SK-N-SH (cell line): Measurements from ENCODE around the gene GLOD4.

Source experiments
- ELF1 ChIP-seq: IDR thresholded peaks from 2 replicates; pipeline ENCODE4 v1.4.0; 2012
- FOXJ3 ChIP-seq: sonication (generic); formaldehyde crosslinking; IDR thresholded peaks from 2 replicates; pipeline ENCODE4 v1.5.1; 2020; ENCODE audit warnings: mild to moderate bottlenecking, missing genetic modification reagents
- JUND ChIP-seq: IDR thresholded peaks from 2 replicates; pipeline ENCODE4 v1.4.0; 2012
- MXI1 ChIP-seq: IDR thresholded peaks from 2 replicates; pipeline ENCODE4 v1.6.1; 2012; ENCODE audit warnings: mild to moderate bottlenecking, low read depth, low read length, improper control_type of control experiment
- RCOR1 ChIP-seq: fragments of 150-350 bp; IDR thresholded peaks from 2 replicates; pipeline ENCODE4 v1.6.1; 2017; ENCODE audit warnings: antibody characterized with exemption, low read length
- RXRA ChIP-seq: IDR thresholded peaks from 2 replicates; pipeline ENCODE4 v1.4.0; 2012; ENCODE audit warnings: low read depth, mild to moderate bottlenecking, borderline replicate concordance
- SMC3 ChIP-seq: IDR thresholded peaks from 2 replicates; pipeline ENCODE4 v1.6.1; 2012; ENCODE audit warnings: low read depth, low read length, improper control_type of control experiment
- TF ChIP-seq, protein P1 (sequence below): fragments of 200-600 bp; sonication (generic); IDR thresholded peaks from 2 replicates; pipeline ENCODE4 v1.6.1; 2017; ENCODE audit warnings: antibody characterized with exemption, mild to moderate bottlenecking, moderate library complexity
- TF ChIP-seq, protein P2 (sequence below): IDR thresholded peaks from 2 replicates; pipeline ENCODE4 v1.4.0; 2012; ENCODE audit warnings: low read depth
- TF ChIP-seq, protein P3 (sequence below): IDR thresholded peaks from 2 replicates; pipeline ENCODE4 v1.6.1; 2012; ENCODE audit warnings: mild to moderate bottlenecking, low read depth, low read length, moderate library complexity

DNA sequence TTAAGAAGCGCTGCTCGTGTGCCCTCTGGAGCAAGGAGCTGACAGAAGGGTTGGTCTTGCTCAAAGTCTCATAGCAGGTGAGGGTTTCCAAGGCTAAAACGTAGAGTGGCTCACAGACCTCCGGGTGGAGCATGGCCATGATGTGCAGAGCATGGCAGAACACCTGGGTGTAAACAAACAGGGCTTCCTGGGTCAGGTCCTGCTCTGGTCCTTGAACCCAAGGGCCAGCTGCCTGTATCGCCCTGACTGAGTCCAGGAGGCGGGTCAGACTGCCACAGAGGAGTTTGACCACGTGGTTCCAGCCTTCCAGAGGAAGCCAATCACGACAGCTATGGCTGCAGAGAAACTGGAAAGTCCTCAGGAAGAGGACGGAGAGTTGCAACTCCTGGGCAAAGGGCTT is 37.1 kb downstream of the GLOD4 start:
- TF ChIP-seq FOXJ3 (CRISPR knock-in tag) (no peak), RXRA (no peak), RCOR1 (no peak), ELF1 (no peak), SMC3 (no peak), MXI1 (no peak), JUND (no peak)
- TF ChIP-seq, protein P1, sequence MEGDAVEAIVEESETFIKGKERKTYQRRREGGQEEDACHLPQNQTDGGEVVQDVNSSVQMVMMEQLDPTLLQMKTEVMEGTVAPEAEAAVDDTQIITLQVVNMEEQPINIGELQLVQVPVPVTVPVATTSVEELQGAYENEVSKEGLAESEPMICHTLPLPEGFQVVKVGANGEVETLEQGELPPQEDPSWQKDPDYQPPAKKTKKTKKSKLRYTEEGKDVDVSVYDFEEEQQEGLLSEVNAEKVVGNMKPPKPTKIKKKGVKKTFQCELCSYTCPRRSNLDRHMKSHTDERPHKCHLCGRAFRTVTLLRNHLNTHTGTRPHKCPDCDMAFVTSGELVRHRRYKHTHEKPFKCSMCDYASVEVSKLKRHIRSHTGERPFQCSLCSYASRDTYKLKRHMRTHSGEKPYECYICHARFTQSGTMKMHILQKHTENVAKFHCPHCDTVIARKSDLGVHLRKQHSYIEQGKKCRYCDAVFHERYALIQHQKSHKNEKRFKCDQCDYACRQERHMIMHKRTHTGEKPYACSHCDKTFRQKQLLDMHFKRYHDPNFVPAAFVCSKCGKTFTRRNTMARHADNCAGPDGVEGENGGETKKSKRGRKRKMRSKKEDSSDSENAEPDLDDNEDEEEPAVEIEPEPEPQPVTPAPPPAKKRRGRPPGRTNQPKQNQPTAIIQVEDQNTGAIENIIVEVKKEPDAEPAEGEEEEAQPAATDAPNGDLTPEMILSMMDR: no peak
- TF ChIP-seq, protein P2, sequence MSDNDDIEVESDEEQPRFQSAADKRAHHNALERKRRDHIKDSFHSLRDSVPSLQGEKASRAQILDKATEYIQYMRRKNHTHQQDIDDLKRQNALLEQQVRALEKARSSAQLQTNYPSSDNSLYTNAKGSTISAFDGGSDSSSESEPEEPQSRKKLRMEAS: no peak
- TF ChIP-seq, protein P3, sequence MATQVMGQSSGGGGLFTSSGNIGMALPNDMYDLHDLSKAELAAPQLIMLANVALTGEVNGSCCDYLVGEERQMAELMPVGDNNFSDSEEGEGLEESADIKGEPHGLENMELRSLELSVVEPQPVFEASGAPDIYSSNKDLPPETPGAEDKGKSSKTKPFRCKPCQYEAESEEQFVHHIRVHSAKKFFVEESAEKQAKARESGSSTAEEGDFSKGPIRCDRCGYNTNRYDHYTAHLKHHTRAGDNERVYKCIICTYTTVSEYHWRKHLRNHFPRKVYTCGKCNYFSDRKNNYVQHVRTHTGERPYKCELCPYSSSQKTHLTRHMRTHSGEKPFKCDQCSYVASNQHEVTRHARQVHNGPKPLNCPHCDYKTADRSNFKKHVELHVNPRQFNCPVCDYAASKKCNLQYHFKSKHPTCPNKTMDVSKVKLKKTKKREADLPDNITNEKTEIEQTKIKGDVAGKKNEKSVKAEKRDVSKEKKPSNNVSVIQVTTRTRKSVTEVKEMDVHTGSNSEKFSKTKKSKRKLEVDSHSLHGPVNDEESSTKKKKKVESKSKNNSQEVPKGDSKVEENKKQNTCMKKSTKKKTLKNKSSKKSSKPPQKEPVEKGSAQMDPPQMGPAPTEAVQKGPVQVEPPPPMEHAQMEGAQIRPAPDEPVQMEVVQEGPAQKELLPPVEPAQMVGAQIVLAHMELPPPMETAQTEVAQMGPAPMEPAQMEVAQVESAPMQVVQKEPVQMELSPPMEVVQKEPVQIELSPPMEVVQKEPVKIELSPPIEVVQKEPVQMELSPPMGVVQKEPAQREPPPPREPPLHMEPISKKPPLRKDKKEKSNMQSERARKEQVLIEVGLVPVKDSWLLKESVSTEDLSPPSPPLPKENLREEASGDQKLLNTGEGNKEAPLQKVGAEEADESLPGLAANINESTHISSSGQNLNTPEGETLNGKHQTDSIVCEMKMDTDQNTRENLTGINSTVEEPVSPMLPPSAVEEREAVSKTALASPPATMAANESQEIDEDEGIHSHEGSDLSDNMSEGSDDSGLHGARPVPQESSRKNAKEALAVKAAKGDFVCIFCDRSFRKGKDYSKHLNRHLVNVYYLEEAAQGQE: no peak
